VCaP (cell line): ENCODE results near the gene UBE2N.
A peak's percentile ranks its signal among the peaks of the same experiment; 100 is the strongest.

Source experiments
- H3K27ac ChIP-seq: fragments of 450-650 bp; 2 replicates; pipeline ENCODE4 v1.5.1; 2017
- TF ChIP-seq, protein P1 (sequence below): fragments of 450-650 bp; conservative IDR thresholded peaks from 2 replicates; pipeline ENCODE4 v1.5.1; 2017; ENCODE audit warnings: mild to moderate bottlenecking, moderate library complexity

Gene UBE2N

GRCh38 chr12:93373961-93374656 is 67.6 kb downstream of the UBE2N start:
- H3K27ac ChIP-seq = peak overlapping the region; percentile 43

DNA sequence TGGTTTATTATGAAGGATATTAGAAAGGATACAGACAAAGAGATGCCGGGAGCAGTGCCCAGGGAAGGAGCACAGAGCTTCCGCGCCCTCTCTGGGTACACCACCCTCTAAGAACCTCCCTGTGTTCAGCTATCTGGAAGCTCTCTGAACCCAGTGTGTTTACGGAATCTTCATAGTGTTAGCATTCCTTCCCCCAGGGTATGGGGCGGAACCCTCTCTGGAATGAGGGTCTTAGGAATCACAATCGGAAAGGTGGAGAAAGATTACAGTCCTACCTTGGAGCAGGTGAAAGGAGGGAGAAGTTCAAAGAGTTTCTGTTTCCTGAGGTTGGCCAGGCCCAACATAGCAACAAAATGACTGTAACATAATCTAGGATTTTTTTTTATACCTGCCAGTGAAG is 70.8 kb downstream of the UBE2N start:
- TF ChIP-seq, protein P1, sequence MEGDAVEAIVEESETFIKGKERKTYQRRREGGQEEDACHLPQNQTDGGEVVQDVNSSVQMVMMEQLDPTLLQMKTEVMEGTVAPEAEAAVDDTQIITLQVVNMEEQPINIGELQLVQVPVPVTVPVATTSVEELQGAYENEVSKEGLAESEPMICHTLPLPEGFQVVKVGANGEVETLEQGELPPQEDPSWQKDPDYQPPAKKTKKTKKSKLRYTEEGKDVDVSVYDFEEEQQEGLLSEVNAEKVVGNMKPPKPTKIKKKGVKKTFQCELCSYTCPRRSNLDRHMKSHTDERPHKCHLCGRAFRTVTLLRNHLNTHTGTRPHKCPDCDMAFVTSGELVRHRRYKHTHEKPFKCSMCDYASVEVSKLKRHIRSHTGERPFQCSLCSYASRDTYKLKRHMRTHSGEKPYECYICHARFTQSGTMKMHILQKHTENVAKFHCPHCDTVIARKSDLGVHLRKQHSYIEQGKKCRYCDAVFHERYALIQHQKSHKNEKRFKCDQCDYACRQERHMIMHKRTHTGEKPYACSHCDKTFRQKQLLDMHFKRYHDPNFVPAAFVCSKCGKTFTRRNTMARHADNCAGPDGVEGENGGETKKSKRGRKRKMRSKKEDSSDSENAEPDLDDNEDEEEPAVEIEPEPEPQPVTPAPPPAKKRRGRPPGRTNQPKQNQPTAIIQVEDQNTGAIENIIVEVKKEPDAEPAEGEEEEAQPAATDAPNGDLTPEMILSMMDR = no peak
- no peak overlapping the region for H3K27ac ChIP-seq

More at GRCh38 chr12:93373961-93374656, 67.6 kb downstream of the UBE2N start:
- TF ChIP-seq, protein P1 = no peak

- TF ChIP-seq, protein P1 = no peak
- no peak overlapping the region for H3K27ac ChIP-seq
These were observed 72.2 kb downstream of the UBE2N start for GRCh38 chr12:93369505-93369904.

DNA sequence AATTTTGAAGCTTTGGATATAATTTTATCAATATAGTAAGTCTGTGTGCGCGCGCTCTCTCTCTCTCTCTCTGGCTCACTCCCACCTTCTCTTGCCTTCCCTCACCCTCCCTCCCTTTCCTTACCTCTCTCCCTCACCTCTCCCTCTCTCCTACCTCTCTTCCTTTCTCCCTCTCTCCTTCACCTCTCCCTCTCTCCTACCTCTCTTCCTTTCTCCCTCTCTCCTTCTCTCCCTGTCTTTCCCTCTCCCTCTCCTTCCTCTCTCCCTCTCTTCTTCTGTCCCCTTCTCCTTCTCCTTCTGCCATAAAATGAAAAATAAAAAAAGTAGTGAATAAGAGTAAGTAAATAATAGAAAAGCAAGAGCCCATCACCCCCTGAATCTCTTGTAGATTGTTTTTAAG is 73.0 kb downstream of the UBE2N start:
- no peak overlapping the region for H3K27ac ChIP-seq

GRCh38 chr12:93366422-93366821 is 75.3 kb downstream of the UBE2N start:
- H3K27ac ChIP-seq = no peak overlapping the region
- TF ChIP-seq, protein P1 = no peak

More for the DNA sequence above, 73.0 kb downstream of the UBE2N start:
- TF ChIP-seq, protein P1 = no peak

GRCh38 chr12:93365616-93366405 is 75.9 kb downstream of the UBE2N start:
- no peak overlapping the region for H3K27ac ChIP-seq
- TF ChIP-seq, protein P1 = no peak

DNA sequence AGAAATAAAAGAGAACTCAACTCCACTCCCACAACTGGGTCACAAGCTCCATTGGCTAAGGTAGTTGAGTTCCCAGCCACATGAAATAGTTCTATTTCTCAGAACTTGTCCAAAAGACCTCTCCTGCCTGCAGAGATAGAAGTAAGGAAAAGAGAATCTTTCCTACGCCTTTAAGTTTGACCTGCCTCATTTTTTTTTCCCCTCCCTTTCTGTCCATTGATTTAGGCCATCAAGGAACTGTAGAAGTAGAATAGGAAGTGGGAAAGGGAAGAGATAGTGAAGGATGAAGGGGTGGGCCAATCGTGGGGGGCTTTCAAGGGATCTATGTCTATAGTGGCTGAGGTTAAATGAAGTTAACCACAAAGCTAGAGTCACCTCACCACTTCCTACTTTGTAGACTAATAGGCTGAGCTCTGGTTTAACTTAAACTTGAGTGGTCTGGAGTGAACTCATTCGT is 77.9 kb downstream of the UBE2N start:
- TF ChIP-seq, protein P1 = no peak
- H3K27ac ChIP-seq = no peak overlapping the region
